Measurements from ENCODE around the gene POLE. TPM values are rescaled to one million over a fixed set of nuclear protein-coding genes. Genes with fewer than 3 reads are reported as not detected.

POLE gene
- total and polyA plus RNA-seq, 10 of the 15 experiments (the other 5 are each of a cell fraction or from before 2014, with no cell fraction given): 2.3 to 103 (median 37.1) TPM

DNA sequence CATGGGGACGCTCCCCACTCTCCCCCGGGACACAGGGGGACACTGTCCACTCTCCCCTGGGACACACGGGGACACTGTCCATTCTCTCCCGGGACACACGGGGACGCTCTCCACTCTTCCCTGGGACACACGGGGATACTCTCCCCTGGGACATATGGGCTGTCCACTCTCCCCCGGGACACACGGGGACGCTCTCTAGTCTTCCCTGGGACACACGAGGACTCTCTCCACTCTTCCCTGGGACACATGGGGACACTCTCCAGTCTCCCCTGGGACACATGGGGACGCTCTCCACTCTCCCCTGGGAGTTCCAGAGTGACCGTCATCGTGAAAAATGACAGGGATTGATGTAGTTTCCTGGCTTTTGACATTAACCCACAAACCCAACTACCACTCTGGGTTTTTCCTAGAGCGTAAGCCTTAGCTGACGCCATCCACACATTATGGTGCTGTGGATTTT lies 71.5 kb downstream of the POLE start (continued):
- TF ChIP-seq, protein P1, sequence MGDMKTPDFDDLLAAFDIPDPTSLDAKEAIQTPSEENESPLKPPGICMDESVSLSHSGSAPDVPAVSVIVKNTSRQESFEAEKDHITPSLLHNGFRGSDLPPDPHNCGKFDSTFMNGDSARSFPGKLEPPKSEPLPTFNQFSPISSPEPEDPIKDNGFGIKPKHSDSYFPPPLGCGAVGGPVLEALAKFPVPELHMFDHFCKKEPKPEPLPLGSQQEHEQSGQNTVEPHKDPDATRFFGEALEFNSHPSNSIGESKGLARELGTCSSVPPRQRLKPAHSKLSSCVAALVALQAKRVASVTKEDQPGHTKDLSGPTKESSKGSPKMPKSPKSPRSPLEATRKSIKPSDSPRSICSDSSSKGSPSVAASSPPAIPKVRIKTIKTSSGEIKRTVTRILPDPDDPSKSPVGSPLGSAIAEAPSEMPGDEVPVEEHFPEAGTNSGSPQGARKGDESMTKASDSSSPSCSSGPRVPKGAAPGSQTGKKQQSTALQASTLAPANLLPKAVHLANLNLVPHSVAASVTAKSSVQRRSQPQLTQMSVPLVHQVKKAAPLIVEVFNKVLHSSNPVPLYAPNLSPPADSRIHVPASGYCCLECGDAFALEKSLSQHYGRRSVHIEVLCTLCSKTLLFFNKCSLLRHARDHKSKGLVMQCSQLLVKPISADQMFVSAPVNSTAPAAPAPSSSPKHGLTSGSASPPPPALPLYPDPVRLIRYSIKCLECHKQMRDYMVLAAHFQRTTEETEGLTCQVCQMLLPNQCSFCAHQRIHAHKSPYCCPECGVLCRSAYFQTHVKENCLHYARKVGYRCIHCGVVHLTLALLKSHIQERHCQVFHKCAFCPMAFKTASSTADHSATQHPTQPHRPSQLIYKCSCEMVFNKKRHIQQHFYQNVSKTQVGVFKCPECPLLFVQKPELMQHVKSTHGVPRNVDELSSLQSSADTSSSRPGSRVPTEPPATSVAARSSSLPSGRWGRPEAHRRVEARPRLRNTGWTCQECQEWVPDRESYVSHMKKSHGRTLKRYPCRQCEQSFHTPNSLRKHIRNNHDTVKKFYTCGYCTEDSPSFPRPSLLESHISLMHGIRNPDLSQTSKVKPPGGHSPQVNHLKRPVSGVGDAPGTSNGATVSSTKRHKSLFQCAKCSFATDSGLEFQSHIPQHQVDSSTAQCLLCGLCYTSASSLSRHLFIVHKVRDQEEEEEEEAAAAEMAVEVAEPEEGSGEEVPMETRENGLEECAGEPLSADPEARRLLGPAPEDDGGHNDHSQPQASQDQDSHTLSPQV (IDR thresholded peaks at IDR 0.05): no peak
- TF ChIP-seq KDM1A (IDR thresholded peaks at IDR 0.05; ENCODE audit: borderline replicate concordance): no peak
- TF ChIP-seq CBX3 (IDR thresholded peaks at IDR 0.05; ENCODE audit: borderline replicate concordance, low read depth): no peak
- no peak for TF ChIP-seq EED (IDR thresholded peaks at IDR 0.05; ENCODE audit: low read depth)
- TF ChIP-seq TCF3 (IDR thresholded peaks at IDR 0.05; ENCODE audit: borderline replicate concordance, insufficient read depth, low read depth, low read length): no peak

GRCh38 chr12:132614861-132615578 lies 72.1 kb downstream of the POLE start:
- H3K27me3 ChIP-seq (replicated peaks in 1 of 2; ENCODE audit: control insufficient read depth in 2 of 2, insufficient read depth in 2 of 2, low read length in 1 of 2): peaks cover 0 to under 1% of the 10 kb centered on the region in 2 experiments; a peak in 1 of 4 replicates
- peaks cover 12% of the 10 kb centered on the region for H3K9me3 ChIP-seq (replicated peaks; ENCODE audit: control insufficient read depth, insufficient read depth, low read length)
- no peak overlapping the region for H3K9ac ChIP-seq (ENCODE audit: control insufficient read depth, insufficient read depth, low read length)
- 0 out of 2 replicates have a peak overlapping the region, but pooled peaks have one; percentile 26 for H2AFZ ChIP-seq (ENCODE audit: control insufficient read depth, low read depth, low read length)
- no peaks in the 10 kb centered on the region for H3K79me2 ChIP-seq (ENCODE audit: control insufficient read depth, insufficient read depth, low read length)
- 27% methylated on average over 18 of the region's 18 CpGs for WGBS (ENCODE audit: insufficient coverage, insufficient replicate concordance, low lambda C conversion rate, missing lambda C conversion rate)
- ChIA-PET SMC1A (ENCODE audit: uncharacterized antibody, unreplicated experiment) (interaction anchor here (0.6 to 1.6 kb wide), 4 partner anchors 15 to 461 kb away, joined by 3 to 4 read pairs (median 4); no protein-coding TSS in a partner anchor), RAD21 (ENCODE audit: unreplicated experiment) (interaction anchor here (1.0 to 1.3 kb wide), 4 partner anchors 14 to 461 kb away, joined by 3 to 22 read pairs (median 4); no protein-coding TSS in a partner anchor), POLR2A (no interaction called here), CTCF (interaction anchor here (0.6 to 3.5 kb wide), 19 partner anchors 9 to 715 kb away, joined by 3 to 37 read pairs (median 4); no protein-coding TSS in a partner anchor)
- intact Hi-C loops (cut with micrococcal nuclease; ENCODE audit: unreplicated experiment) (loop anchor here (1.0 kb wide), 2 partner anchors 200 to 461 kb away; no protein-coding TSS in a partner anchor), in situ Hi-C loops (cut with MboI) (loop anchor here (5.0 kb wide), 1 partner anchor 198 kb away; no protein-coding TSS in a partner anchor)
- peak; percentile 97 for ATAC-seq
- H3K4me2 ChIP-seq (ENCODE audit: control insufficient read depth, insufficient read depth): no peak overlapping the region
- no peak overlapping the region for H3K4me3 ChIP-seq
- FAIRE-seq: peak; percentile 91
- BruUV-seq (replicated peaks): no TSS peak
- DNase-seq (ENCODE audit: low read depth, low spot score): peak; percentile 26
- no peak overlapping the region for H3K27ac ChIP-seq (ENCODE audit: control insufficient read depth, insufficient read depth)
- no peaks in the 10 kb centered on the region for H4K20me1 ChIP-seq (ENCODE audit: control insufficient read depth, insufficient read depth)
- H3K36me3 ChIP-seq (ENCODE audit: control insufficient read depth in 2 of 2, insufficient read depth in 2 of 2, low read length in 1 of 2): no peaks in the 10 kb centered on the region
- H3K4me1 ChIP-seq (ENCODE audit: control insufficient read depth, insufficient read depth, low read length): no peaks in the 10 kb centered on the region
- no peak for TF ChIP-seq CEBPB (IDR thresholded peaks at IDR 0.05; ENCODE audit: borderline replicate concordance in 1 of 2, low read depth in 2 of 2, low read length in 2 of 2)
- no peak for TF ChIP-seq DPF2 (IDR thresholded peaks at IDR 0.05)
- no peak for TF ChIP-seq NR2C1 (IDR thresholded peaks at IDR 0.05)
- peak; percentile 84 to 88 (median 88) for TF ChIP-seq CTCF (IDR thresholded peaks at IDR 0.05 in 2 of 3, conservative IDR thresholded peaks at IDR 0.05 in 1 of 3; ENCODE audit: control insufficient read depth in 2 of 3, extremely low read depth in 1 of 3, insufficient read depth in 1 of 3, low read depth in 3 of 3, low read length in 3 of 3)
- TF ChIP-seq SMARCA5 (IDR thresholded peaks at IDR 0.05): peak; percentile 60; the same call in 1 of the 2 replicates
- TF ChIP-seq FOXK2 (IDR thresholded peaks at IDR 0.05): no peak
- 0 out of 2 replicates have a peak, but pooled peaks have one; percentile 18 for TF ChIP-seq YY1 (IDR thresholded peaks at IDR 0.05; ENCODE audit: low read depth, low read length)
- TF ChIP-seq MEF2A (IDR thresholded peaks at IDR 0.05; ENCODE audit: insufficient read depth, low read depth, low read length): no peak
- TF ChIP-seq HDGF (IDR thresholded peaks at IDR 0.05): no peak
- no peak for TF ChIP-seq KAT2A (conservative IDR thresholded peaks at IDR 0.05; ENCODE audit: control insufficient read depth, low read depth, low read length)
- TF ChIP-seq CHD2 (IDR thresholded peaks at IDR 0.05; ENCODE audit: borderline replicate concordance, low read depth, low read length): no peak
- no peak for TF ChIP-seq CREM (IDR thresholded peaks at IDR 0.05; ENCODE audit: low read depth)

Measured in GM12878 (cell line).